NT2/D1 (cell line): ENCODE results near the gene RIPOR3.

Source experiments
- SUZ12 ChIP-seq: IDR thresholded peaks from 2 replicates; pipeline ENCODE4 v1.6.1; 2011; ENCODE audit not compliant: insufficient read length, insufficient read depth; ENCODE audit errors: extremely low read depth
- ZNF274 ChIP-seq: IDR thresholded peaks from 2 replicates; pipeline ENCODE4 v1.6.1; 2011; ENCODE audit warnings: mild to moderate bottlenecking, low read depth, low read length

- no peak for TF ChIP-seq ZNF274
- TF ChIP-seq SUZ12 = no peak
Measured at GRCh38 chr20:50569864-50570836, 121.2 kb downstream of the RIPOR3 start.
